Endothelial cell of umbilical vein (primary cell): ENCODE results near the gene EXOSC6. TPM values are rescaled to one million over a fixed set of nuclear protein-coding genes. Genes with fewer than 3 reads are reported as not detected.

Source experiments
- BruUV-seq: library from RNA; stranded (reverse); fragments of 400-500 nt; replicated peaks from 2 replicates; lab custom pipeline; 2021; lab: Mats Ljungman, UMichigan
- CTCF ChIA-PET: fragments of 300-600, 350-600 bp; sonication (Branson Sonifier 250); formaldehyde crosslinking; loops from one replicate; lab custom pipeline; 2021; ENCODE audit warnings: antibody characterized with exemption, inconsistent platforms; lab: Charles Lee
- POLR2A ChIA-PET: fragments of 300-600, 350-600 bp; sonication (Branson Sonifier 250); formaldehyde crosslinking; loops from one replicate; lab custom pipeline; 2021; ENCODE audit warnings: antibody characterized with exemption, inconsistent platforms; lab: Charles Lee
- DNase-seq: peaks from one replicate; pipeline ENCODE4 v3.0.0-alpha.2; 2011; ENCODE audit warnings: low read depth, low spot score
- FAIRE-seq: peaks from 2 replicates; lab custom pipeline; 2011; peaks lifted over from hg19 to GRCh38; lab: Jason Lieb, UNC
- H2AFZ ChIP-seq: 2 replicates; pipeline ENCODE4 v1.6.0; 2012; ENCODE audit warnings: low read depth, low read length, control low read depth, inconsistent platforms
- H3K27ac ChIP-seq: 2 replicates; pipeline ENCODE4 v1.5.1; 2011; ENCODE audit warnings: low read depth, mild to moderate bottlenecking, control low read depth, low read length, moderate library complexity; ENCODE audit not compliant: insufficient read depth
- H3K27me3 ChIP-seq, 2 experiments: 2 replicates each; pipeline versions ENCODE4 v1.6.0 to v1.6.1; 2011; ENCODE audit warnings: low read length in 2 of 2, mixed read lengths in 1 of 2; ENCODE audit not compliant: control insufficient read depth in 2 of 2, insufficient read depth in 2 of 2
- H3K36me3 ChIP-seq, 2 experiments: 2 replicates in 1 of 2; 3 replicates in 1 of 2; pipeline ENCODE4 v1.5.1; 2011; ENCODE audit warnings: low read length in 2 of 2, mild to moderate bottlenecking in 1 of 2, moderate library complexity in 1 of 2; ENCODE audit not compliant: control insufficient read depth in 2 of 2, insufficient read depth in 2 of 2; ENCODE audit errors: extremely low read depth in 1 of 2
- H3K4me1 ChIP-seq: 3 replicates; pipeline ENCODE4 v1.5.1; 2011; ENCODE audit warnings: mild to moderate bottlenecking, low read length; ENCODE audit not compliant: control insufficient read depth, insufficient read depth; ENCODE audit errors: extremely low read depth
- H3K4me2 ChIP-seq: 2 replicates; pipeline ENCODE4 v1.6.1; 2011; ENCODE audit warnings: low read length, control low read depth, mixed read lengths; ENCODE audit not compliant: insufficient read depth
- H3K4me3 ChIP-seq, 3 experiments: fragments of 200-600 bp in 1 of 3; sonication (generic), shearing (Covaris generic) in 1 of 3; replicated peaks in 1 of 3; 2 replicates each; pipeline ENCODE4 v1.5.1; 2011 to 2016; ENCODE audit warnings: control low read depth in 3 of 3, low read length in 3 of 3, mild to moderate bottlenecking in 2 of 3, inconsistent platforms in 1 of 3, low read depth in 1 of 3, moderate library complexity in 1 of 3; ENCODE audit not compliant: insufficient read depth in 1 of 3
- H3K79me2 ChIP-seq: 2 replicates; pipeline ENCODE4 v1.6.0; 2012; ENCODE audit warnings: low read length, inconsistent platforms; ENCODE audit not compliant: control insufficient read depth, insufficient read depth
- H3K9ac ChIP-seq: replicated peaks from 2 replicates; pipeline ENCODE3; 2011; ENCODE audit warnings: low read length, control low read depth; ENCODE audit not compliant: insufficient read depth; ENCODE audit errors: extremely low read depth
- H3K9me1 ChIP-seq: replicated peaks from 3 replicates; pipeline ENCODE4 v1.6.0; 2011; ENCODE audit warnings: mild to moderate bottlenecking, low read length; ENCODE audit not compliant: control insufficient read depth, insufficient read depth; ENCODE audit errors: extremely low read depth
- H3K9me3 ChIP-seq: replicated peaks from 2 replicates; pipeline ENCODE4 v1.5.1; 2012; ENCODE audit warnings: low read length, inconsistent platforms; ENCODE audit not compliant: control insufficient read depth, insufficient read depth
- H4K20me1 ChIP-seq: replicated peaks from 2 replicates; pipeline ENCODE3; 2011; ENCODE audit warnings: mild to moderate bottlenecking, low read length; ENCODE audit not compliant: control insufficient read depth, insufficient read depth; ENCODE audit errors: extremely low read depth
- EZH2 ChIP-seq: IDR thresholded peaks from 2 replicates; pipeline ENCODE4 v1.6.1; 2012; ENCODE audit warnings: borderline replicate concordance, low read depth, mild to moderate bottlenecking, moderate library complexity, low read length, inconsistent platforms; ENCODE audit not compliant: severe bottlenecking
- FOS ChIP-seq: IDR thresholded peaks from 2 replicates; pipeline ENCODE4 v1.6.1; 2011; ENCODE audit warnings: mild to moderate bottlenecking, low read length, moderate library complexity, borderline replicate concordance; ENCODE audit not compliant: insufficient read depth
- GATA2 ChIP-seq: IDR thresholded peaks from 2 replicates; pipeline ENCODE4 v1.7.0; 2011; ENCODE audit warnings: low read depth, mild to moderate bottlenecking, moderate library complexity, mixed read lengths, low read length; ENCODE audit not compliant: insufficient read length, insufficient read depth
- JUN ChIP-seq: IDR thresholded peaks from 2 replicates; pipeline ENCODE4 v1.6.1; 2011; ENCODE audit warnings: borderline replicate concordance, low read depth; ENCODE audit not compliant: insufficient read length, insufficient read depth
- MYC ChIP-seq: IDR thresholded peaks from one replicate; pipeline ENCODE4 v1.6.1; 2011; ENCODE audit warnings: mild to moderate bottlenecking, low read depth, low read length
- POLR2A ChIP-seq: IDR thresholded peaks from 2 replicates; pipeline ENCODE4 v1.6.1; 2012; ENCODE audit warnings: low read depth, mild to moderate bottlenecking, control low read depth, low read length
- POLR2AphosphoS5 ChIP-seq: IDR thresholded peaks from 2 replicates; pipeline ENCODE4 v1.6.1; 2012; ENCODE audit warnings: low read depth, mild to moderate bottlenecking, control low read depth, low read length, moderate library complexity; ENCODE audit not compliant: insufficient read depth
- dilution Hi-C: fragments of 300-500 bp; cut with MboI; formaldehyde crosslinking; loops from one replicate; pipeline ENCODE4 v1.15.0; 2019; ENCODE audit warnings: low sequenced_read_pairs; ENCODE audit not compliant: extremely low pct_ligation_motif_present
- intact Hi-C: fragments of 100-400 bp; cut with micrococcal nuclease; formaldehyde crosslinking; loops from one replicate; pipeline ENCODE4 v1.10.0; 2022
- polyA plus RNA-seq, 4 experiments: library from polyadenylated mRNA; depleted of rRNA in 3 of 4; stranded (reverse) in 3 of 4; unstranded in 1 of 4; fragments of >200 nt; gene quantifications; 2 replicates each; pipeline versions ENCODE4 v1.2.1 to v1.2.3, GENCODE V29; 2011 to 2012; ENCODE audit warnings: missing spikeins in 1 of 4
- total RNA-seq: library from RNA; stranded (reverse); gene quantifications from 2 replicates; pipeline ENCODE4 v1.2.3, GENCODE V29; 2021
- TF ChIP-seq, protein P1 (sequence below): IDR thresholded peaks from 2 replicates; pipeline ENCODE4 v1.6.1; 2011; ENCODE audit not compliant: insufficient read depth, insufficient read length
- TF ChIP-seq, protein P2 (sequence below), 2 donors: IDR thresholded peaks; 1 replicate in 1 of 2; 2 replicates in 1 of 2; pipeline ENCODE4 v1.5.1; 2011; ENCODE audit warnings: low read length in 2 of 2, mild to moderate bottlenecking in 2 of 2, moderate library complexity in 2 of 2, control low read depth in 1 of 2, inconsistent platforms in 1 of 2, low read depth in 1 of 2; ENCODE audit not compliant: insufficient read depth in 1 of 2; ENCODE audit errors: extremely low read depth in 1 of 2

EXOSC6 gene
- total and polyA plus RNA-seq, 2 donors (not counting 3 experiments of a cell fraction or from before 2014, with no cell fraction given): 12.6 to 29.2 TPM

DNA sequence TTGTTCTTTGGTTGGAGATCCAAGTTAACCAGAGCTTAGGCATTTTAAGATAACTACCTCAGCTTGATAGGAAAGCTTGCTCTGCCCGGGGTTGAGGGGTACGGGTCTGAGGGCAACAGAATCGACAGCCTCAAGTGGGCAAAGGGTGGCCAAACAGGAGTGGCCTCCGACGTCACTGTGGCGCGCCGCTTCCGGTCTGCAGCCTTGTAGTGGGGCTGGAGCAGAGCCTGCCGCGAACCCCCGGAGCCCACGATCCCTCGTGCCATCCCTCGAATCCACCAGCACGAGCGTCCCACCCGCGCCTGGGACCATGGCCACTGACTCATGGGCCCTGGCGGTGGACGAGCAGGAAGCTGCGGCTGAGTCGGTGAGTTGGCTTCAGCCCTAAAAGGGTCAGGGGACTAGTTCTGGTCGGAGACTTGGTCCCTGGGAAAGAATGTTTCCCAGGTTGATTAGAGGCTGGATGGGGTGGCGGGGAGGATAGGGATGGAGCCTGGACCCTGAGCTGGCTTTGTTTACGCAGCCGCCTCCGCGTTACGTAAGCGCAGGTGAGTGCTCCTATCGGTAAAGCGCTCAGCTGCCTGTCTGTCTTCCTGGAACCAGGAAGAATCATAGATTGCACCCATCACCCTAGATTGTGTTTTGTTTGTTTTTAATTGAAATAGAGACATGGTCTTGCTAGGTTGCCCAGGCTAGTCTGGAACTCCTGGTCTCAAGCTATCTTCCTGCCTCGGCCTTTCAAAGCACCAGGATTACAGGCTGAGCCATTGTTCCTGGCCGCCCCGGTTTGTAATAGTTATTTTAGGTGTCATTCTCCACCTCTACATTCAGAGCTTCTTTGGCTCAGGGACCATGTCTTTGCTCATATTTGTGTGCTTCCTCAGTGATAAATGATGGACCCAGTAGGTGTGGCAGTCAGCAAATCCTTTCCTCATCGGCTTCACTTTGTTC is 47.5 kb upstream of the EXOSC6 start, which contains the start of gene DDX19B:
Gene DDX19B, plus strand, starts transcription at position 199 of the 951 bp plus-strand sequence. Its CDS starts 112 bp downstream, at position 311.
- CTCF ChIA-PET: interaction anchor here (1.6 to 2.0 kb wide), 3 partner anchors 11 to 32 kb away, joined by 3 to 8 read pairs (median 3); no protein-coding TSS in a partner anchor
- intact Hi-C loops: loop anchor here (1.0 kb wide), 2 partner anchors 10 to 47 kb away; partner anchors contain the start of genes AARS1 and DDX19A
- dilution Hi-C loops: no loop called here

More for the DNA sequence above, 47.5 kb upstream of the EXOSC6 start, which contains the start of gene DDX19B:
- Histone ChIP-seq H3K9me1 (no peaks in the 10 kb centered on the region), H2AFZ (peak within 1 kb of the TSS; percentile 51), H3K36me3 (no peaks in the 10 kb centered on the region), H3K4me3 (peak within 1 kb of the TSS; percentile 45 to 94 (median 77)), H3K79me2 (peaks cover 31% of the 10 kb centered on the region), H3K9me3 (peaks cover 3% of the 10 kb centered on the region), H3K9ac (peak within 1 kb of the TSS; percentile 93), H3K27ac (peak within 1 kb of the TSS; percentile 61), H3K4me1 (peaks cover 3% of the 10 kb centered on the region), H4K20me1 (no peaks in the 10 kb centered on the region), H3K27me3 (no peaks in the 10 kb centered on the region), H3K4me2 (peak within 1 kb of the TSS; percentile 73)
- DNase-seq (peak; percentile 74), FAIRE-seq (peak; percentile 84)
- BruUV-seq: TSS peak; percentile 41
- POLR2A ChIA-PET: interaction anchor here (1.4 kb wide), 1 partner anchor 47 kb away, joined by 4 read pairs; the partner anchor contains the start of gene DDX19A
- peak; percentile 37 for TF ChIP-seq FOS
- TF ChIP-seq JUN: no peak
- TF ChIP-seq MYC: no peak
- TF ChIP-seq, protein P1, sequence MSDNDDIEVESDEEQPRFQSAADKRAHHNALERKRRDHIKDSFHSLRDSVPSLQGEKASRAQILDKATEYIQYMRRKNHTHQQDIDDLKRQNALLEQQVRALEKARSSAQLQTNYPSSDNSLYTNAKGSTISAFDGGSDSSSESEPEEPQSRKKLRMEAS: peak; percentile 54
- peak; percentile 96 for TF ChIP-seq POLR2AphosphoS5
- no peak for TF ChIP-seq EZH2
- peak; percentile 80 for TF ChIP-seq POLR2A
- no peak for TF ChIP-seq GATA2
- TF ChIP-seq, protein P2, sequence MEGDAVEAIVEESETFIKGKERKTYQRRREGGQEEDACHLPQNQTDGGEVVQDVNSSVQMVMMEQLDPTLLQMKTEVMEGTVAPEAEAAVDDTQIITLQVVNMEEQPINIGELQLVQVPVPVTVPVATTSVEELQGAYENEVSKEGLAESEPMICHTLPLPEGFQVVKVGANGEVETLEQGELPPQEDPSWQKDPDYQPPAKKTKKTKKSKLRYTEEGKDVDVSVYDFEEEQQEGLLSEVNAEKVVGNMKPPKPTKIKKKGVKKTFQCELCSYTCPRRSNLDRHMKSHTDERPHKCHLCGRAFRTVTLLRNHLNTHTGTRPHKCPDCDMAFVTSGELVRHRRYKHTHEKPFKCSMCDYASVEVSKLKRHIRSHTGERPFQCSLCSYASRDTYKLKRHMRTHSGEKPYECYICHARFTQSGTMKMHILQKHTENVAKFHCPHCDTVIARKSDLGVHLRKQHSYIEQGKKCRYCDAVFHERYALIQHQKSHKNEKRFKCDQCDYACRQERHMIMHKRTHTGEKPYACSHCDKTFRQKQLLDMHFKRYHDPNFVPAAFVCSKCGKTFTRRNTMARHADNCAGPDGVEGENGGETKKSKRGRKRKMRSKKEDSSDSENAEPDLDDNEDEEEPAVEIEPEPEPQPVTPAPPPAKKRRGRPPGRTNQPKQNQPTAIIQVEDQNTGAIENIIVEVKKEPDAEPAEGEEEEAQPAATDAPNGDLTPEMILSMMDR (IDR thresholded peaks at IDR 0.05; ENCODE audit: extremely low read depth in 1 of 2, insufficient read depth in 1 of 2, low read depth in 1 of 2, low read length in 2 of 2): no peak
